Transverse colon (tissue), 4 donors: ENCODE measurements around the gene OSTN. TPM values are rescaled to one million over a fixed set of nuclear protein-coding genes. Genes with fewer than 3 reads are reported as not detected.

Experiments
- DNase-seq: peaks from one replicate; pipeline ENCODE4 v3.0.0-alpha.2; 2019
- H3K27ac ChIP-seq, 4 donors: fragments of 200-600 bp; sonication (generic); 2 replicates each; pipeline ENCODE4 v1.5.1; 2016 to 2018; ENCODE audit warnings: inconsistent platforms in 4 of 4
- H3K27me3 ChIP-seq: fragments of 200-600 bp; sonication (generic); 2 replicates; pipeline ENCODE4 v1.5.1; 2017; ENCODE audit warnings: inconsistent platforms
- H3K36me3 ChIP-seq, 4 donors: fragments of 200-600 bp; sonication (generic); 2 replicates each; pipeline ENCODE4 v1.5.1; 2017 to 2019; ENCODE audit warnings: inconsistent platforms in 4 of 4
- H3K4me1 ChIP-seq, 4 donors: fragments of 200-600 bp; sonication (generic); 2 replicates each; pipeline ENCODE4 v1.5.1; 2017 to 2020; ENCODE audit warnings: inconsistent platforms in 4 of 4
- H3K4me3 ChIP-seq, 4 donors: fragments of 200-600 bp; sonication (generic); 1 replicate in 1 of 4; 2 replicates in 3 of 4; pipeline versions ENCODE4 v1.5.1 to v1.6.1; 2017 to 2019; ENCODE audit warnings: inconsistent platforms in 4 of 4
- H3K9me3 ChIP-seq, 2 donors: fragments of 200-600 bp; sonication (generic); 2 replicates each; pipeline ENCODE4 v1.5.1; 2017 to 2019; ENCODE audit warnings: inconsistent platforms in 2 of 2
- CTCF ChIP-seq, 5 experiments: fragments of 200-600 bp in 3 of 5; fragments of 450-650 bp in 2 of 5; sonication (generic) in 3 of 5; IDR thresholded peaks; 1 replicate in 2 of 5; 2 replicates in 3 of 5; pipeline ENCODE4 v1.5.1; 2016 to 2017; ENCODE audit warnings: antibody characterized with exemption in 5 of 5, inconsistent platforms in 3 of 5, mild to moderate bottlenecking in 2 of 5, moderate library complexity in 1 of 5
- EP300 ChIP-seq: sonication (generic); formaldehyde crosslinking; IDR thresholded peaks from one replicate; pipeline ENCODE4 v1.6.1; 2017; ENCODE audit warnings: antibody characterized with exemption, low read depth
- POLR2A ChIP-seq: fragments of 450-650 bp; IDR thresholded peaks from one replicate; pipeline ENCODE4 v1.6.1; 2016; ENCODE audit warnings: antibody characterized with exemption, mild to moderate bottlenecking, moderate library complexity
- POLR2AphosphoS5 ChIP-seq, 3 donors: sonication (generic); formaldehyde crosslinking; IDR thresholded peaks; one replicate each; pipeline ENCODE4 v1.6.1; 2016; ENCODE audit warnings: antibody characterized with exemption in 3 of 3
- WGBS, 2 donors: methylation state at CpG; one replicate each; pipeline ENCODE4 v1.1.5; 2018; ENCODE audit warnings: low coverage in 1 of 2; 5-methylcytosine and 5-hydroxymethylcytosine counted together
- in situ Hi-C, 4 donors: fragments of 200-750 bp; cut with MboI; loops; one replicate each; pipeline versions ENCODE4 v1.15.0 to v1.15.1; 2017; ENCODE audit warnings: low sequenced_read_pairs in 3 of 4, low pct_ligation_motif_present in 1 of 4, low pct_unique_long_range_greater_than_20kb in 1 of 4
- intact Hi-C: fragments of 100-400 bp; cut with DNase I; formaldehyde crosslinking; loops from one replicate; pipeline ENCODE4 v1.15.1; 2023; ENCODE audit warnings: low total_unique reads
- total RNA-seq, 4 donors: library from RNA; depleted of rRNA; stranded (reverse); fragments of >200 nt; gene quantifications; one replicate each; pipeline ENCODE4 v1.1.0, GENCODE V29; 2016

Gene OSTN
- total RNA-seq, 4 donors from 2014 or later = 0.14 to 0.16 TPM; not detected in 2

DNA sequence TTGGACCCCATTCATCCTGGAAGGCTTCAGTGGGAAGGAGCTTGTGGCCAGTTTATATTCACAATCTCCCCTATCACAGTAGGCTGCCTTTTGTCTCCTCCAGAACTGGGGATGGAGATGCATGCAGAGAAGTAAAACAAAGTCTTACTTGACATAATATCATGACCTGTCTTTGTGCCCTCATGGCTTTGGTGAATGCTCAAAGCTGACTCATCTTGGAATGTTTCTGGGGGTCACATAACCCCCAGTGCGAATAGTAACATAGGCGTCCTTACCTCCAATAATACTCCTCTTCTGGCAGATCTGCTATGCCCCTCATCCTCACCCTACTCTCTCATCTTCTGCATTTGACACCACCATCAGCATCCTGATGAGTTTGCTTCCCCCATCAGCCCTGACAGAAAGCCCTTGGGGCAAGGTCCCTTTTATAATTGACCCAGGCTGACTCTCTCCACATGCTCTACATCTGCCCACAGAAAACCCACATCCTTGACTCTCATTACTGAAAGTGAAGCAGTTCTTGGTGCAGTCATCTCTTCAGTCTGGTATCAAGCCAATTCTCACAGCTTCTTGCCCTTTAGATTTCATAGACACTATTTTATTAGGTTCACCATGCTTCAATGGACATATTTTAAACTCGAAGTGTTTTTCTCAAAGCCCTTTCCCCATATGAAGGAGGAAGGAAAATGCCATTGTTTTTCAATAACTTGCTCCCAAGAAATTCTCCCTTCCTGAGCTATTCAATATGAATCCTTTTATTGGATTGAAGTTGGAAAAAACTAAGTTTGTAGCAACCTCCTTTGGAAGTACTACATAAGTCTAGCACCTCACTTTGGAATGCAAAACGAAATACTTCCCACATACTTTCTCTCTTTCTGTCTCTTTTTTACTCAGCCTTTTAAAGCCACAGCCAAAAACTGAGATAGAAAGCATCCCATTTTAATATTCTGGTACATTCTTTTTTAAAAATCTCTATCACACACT is 36.6 kb downstream of the OSTN start:
- H3K9me3 ChIP-seq = no peaks in the 10 kb centered on the region
- in situ Hi-C loops = loop anchor here in 1 of 4 donors (10.0 kb wide), 1 partner anchor 159 kb away; no protein-coding TSS in a partner anchor
- no peaks in the 10 kb centered on the region for H3K4me1 ChIP-seq
- 80 to 86% methylated on average over 3 to 4 of the region's 4 CpGs for WGBS, 2 donors
- no peaks in the 10 kb centered on the region for H3K27me3 ChIP-seq
- no peak for DNase-seq
- no peak overlapping the region for H3K27ac ChIP-seq
- intact Hi-C loops = no loop called here
- TF ChIP-seq POLR2A (no peak), EP300 (no peak), POLR2AphosphoS5 (IDR thresholded peaks at IDR 0.05) (no peak), CTCF (IDR thresholded peaks at IDR 0.05) (no peak)
- H3K36me3 ChIP-seq = no peaks in the 10 kb centered on the region
- H3K4me3 ChIP-seq = no peak overlapping the region

DNA sequence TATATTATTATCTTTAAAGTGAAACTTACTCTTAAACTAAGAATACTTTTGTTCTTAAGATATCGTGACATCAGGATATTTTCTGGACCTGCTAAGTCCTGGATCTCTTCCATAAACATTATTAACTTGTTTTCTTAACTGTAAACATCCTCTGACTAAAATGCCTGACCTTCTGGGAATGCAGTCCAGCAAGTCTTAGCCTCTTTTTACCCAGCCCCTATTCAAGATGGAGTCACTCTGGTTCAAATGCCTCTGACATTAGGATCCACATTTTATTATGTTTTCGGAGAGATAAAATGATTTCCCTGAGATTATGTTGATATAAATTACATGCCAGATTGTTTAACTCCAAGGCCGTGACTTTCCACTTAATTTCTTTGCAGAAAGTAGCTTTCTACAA is 37.6 kb downstream of the OSTN start:
- TF ChIP-seq EP300 (no peak), CTCF (IDR thresholded peaks at IDR 0.05) (no peak), POLR2AphosphoS5 (IDR thresholded peaks at IDR 0.05) (no peak), POLR2A (no peak)
- no peaks in the 10 kb centered on the region for H3K4me1 ChIP-seq
- H3K36me3 ChIP-seq = no peaks in the 10 kb centered on the region
- no peaks in the 10 kb centered on the region for H3K27me3 ChIP-seq
- intact Hi-C loops = no loop called here
- H3K27ac ChIP-seq = no peak overlapping the region
- WGBS, 2 donors = 57 to 73% methylated on average over 3 of the region's 3 CpGs
- H3K9me3 ChIP-seq = no peaks in the 10 kb centered on the region
- in situ Hi-C loops = loop anchor here in 1 of 4 donors (10.0 kb wide), 1 partner anchor 158 kb away; no protein-coding TSS in a partner anchor
- no peak overlapping the region for H3K4me3 ChIP-seq
- no peak for DNase-seq

DNA sequence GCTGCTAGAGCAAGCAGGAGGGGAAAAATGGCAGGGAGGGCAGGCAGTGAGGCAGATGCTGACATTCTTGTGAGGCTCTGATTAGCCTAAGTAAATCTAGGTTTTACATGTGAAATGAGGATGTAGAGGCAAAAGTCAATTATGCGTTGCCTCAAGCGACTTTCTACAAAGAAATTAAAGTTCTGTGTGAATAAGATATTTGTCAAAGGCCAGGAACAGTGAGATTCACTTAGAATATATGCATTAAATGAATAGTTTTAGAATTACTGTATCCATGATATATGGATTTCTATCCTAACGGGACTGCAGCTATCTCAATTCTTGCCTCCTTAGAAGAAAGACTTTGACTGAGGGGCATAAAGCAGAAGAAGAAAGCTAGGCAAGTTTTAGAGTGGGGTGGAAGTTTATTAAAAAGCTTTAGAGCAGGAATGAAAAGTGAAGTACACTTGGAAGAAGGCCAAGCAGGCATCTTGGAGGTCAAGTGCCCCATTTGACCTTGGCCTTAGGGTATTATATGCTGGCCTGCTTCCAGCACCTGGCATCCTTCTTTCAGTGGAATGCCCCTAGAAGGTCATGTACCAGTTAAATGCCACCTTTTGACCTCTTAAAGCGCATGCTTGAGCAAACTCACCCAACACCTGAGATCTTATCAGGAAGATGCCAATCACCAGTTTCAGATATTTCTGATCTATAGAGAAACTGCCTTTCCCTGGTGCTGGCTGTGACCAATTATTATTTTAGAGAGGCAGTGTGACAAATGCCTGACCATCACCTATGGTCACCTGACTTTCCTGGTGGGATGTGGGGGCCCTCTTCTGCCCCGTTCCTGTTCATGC is 38.2 kb downstream of the OSTN start:
- DNase-seq = no peak
- 88 to 89% methylated on average over 4 to 5 of the region's 5 CpGs for WGBS, 2 donors
- no peak for TF ChIP-seq EP300
- TF ChIP-seq POLR2A = no peak
- TF ChIP-seq CTCF (IDR thresholded peaks at IDR 0.05) = no peak
- no peak for TF ChIP-seq POLR2AphosphoS5 (IDR thresholded peaks at IDR 0.05)
- Histone ChIP-seq H3K4me1 (no peaks in the 10 kb centered on the region), H3K27ac (no peak overlapping the region), H3K36me3 (no peaks in the 10 kb centered on the region), H3K4me3 (no peak overlapping the region), H3K27me3 (no peaks in the 10 kb centered on the region), H3K9me3 (no peaks in the 10 kb centered on the region)
- in situ Hi-C loops = loop anchor here in 1 of 4 donors (10.0 kb wide), 1 partner anchor 158 kb away; no protein-coding TSS in a partner anchor
- intact Hi-C loops = no loop called here
